Measurements from ENCODE around the gene LMNB1.
"Not testable (repeated sequence)": the region's sequence is repeated elsewhere in the genome, so short reads cannot be mapped to it uniquely, and the experiment has no call there.

The LMNB1 gene

GRCh38 chr5:126852091-126852571 lies 75.2 kb downstream of the LMNB1 start:
- peak overlapping the region; percentile 20 to 76 for H3K27ac ChIP-seq

GRCh38 chr5:126852841-126853271 lies 75.9 kb downstream of the LMNB1 start:
- H3K4me3 ChIP-seq: no peak overlapping the region
- no peak for TF ChIP-seq CTCF (IDR thresholded peaks at IDR 0.05)
- H3K27ac ChIP-seq: peak overlapping the region; percentile 20 to 76
- DNase-seq (ENCODE audit: low spot score): no peak

More at GRCh38 chr5:126852091-126852571, 75.2 kb downstream of the LMNB1 start:
- H3K4me3 ChIP-seq: peak overlapping the region; percentile 3
- DNase-seq (ENCODE audit: low spot score): no peak
- TF ChIP-seq CTCF (IDR thresholded peaks at IDR 0.05): no peak

- H3K27ac ChIP-seq; H3K4me3 ChIP-seq; DNase-seq (ENCODE audit: low spot score): not testable (repeated sequence)
Observed at GRCh38 chr5:126853541-126854307, 76.8 kb downstream of the LMNB1 start.

- DNase-seq (ENCODE audit: low spot score): no peak
- H3K27ac ChIP-seq: no peak overlapping the region
- TF ChIP-seq CTCF (IDR thresholded peaks at IDR 0.05): no peak
- H3K4me3 ChIP-seq: no peak overlapping the region
Observed at GRCh38 chr5:126854526-126855110, 77.7 kb downstream of the LMNB1 start.

- TF ChIP-seq CTCF (IDR thresholded peaks at IDR 0.05): no peak
- DNase-seq (ENCODE audit: low spot score): no peak
- Histone ChIP-seq H3K4me3 (no peak overlapping the region), H3K27ac (no peak overlapping the region)
Observed at GRCh38 chr5:126855266-126855665, 78.3 kb downstream of the LMNB1 start.

GRCh38 chr5:126857472-126858410 lies 80.8 kb downstream of the LMNB1 start:
- DNase-seq (ENCODE audit: low spot score): no peak
- Histone ChIP-seq H3K27ac (no peak overlapping the region), H3K4me3 (no peak overlapping the region)
- TF ChIP-seq CTCF (IDR thresholded peaks at IDR 0.05): no peak

- TF ChIP-seq CTCF (IDR thresholded peaks at IDR 0.05): no peak
- no peak for DNase-seq (ENCODE audit: low spot score)
- no peak overlapping the region for H3K27ac ChIP-seq
- H3K4me3 ChIP-seq: no peak overlapping the region
Observed at GRCh38 chr5:126858441-126858840, 81.5 kb downstream of the LMNB1 start.

Data from coronary artery (tissue), 2 donors.